NCI-H187 (cell line): ENCODE data around the gene SUGP1.

Source experiments
- DNase-seq, 2 experiments: peaks; one replicate each; lab custom pipeline; 2025; lab: John Stamatoyannopoulos, UW

The SUGP1 gene

DNA sequence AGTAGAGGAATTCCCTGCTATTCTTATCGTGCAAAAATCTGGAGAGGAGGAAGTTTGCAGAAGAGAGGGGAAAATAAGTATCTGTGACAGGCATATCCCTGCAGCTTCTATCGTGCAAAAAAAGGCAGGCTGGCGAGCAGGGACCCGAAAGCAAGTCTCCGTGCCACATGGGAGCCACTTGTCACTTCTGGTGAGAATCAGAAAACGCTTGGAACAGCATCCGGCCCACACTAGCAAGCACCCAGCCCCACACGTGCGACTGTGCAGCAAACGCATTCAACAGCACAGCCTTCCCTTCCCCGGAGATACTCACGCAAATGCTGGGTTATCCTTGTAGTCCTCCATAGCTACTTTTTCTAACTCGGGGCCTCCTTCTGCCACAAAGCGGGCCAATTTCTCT, 16.9 kb downstream of the SUGP1 start:
- no peak for DNase-seq

DNA sequence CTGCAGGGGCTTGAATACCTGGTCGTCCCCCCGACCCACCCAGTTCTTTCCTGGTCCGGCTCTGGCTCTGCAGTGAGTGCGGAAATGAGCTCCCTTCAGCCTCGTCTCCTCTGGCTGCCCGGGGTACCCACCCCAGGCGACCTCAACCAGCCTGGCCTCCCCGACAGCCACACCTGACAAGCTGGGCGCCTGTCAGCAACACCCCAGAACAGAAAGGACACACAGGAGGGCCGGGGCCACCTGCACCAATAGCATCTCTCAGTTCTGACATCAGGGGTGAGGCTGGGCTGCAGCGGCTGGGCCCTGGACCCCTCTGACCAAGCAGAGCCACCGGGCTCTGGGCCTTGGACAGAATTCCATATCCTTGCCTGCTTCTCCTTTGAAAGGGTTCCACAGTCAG, 19.7 kb downstream of the SUGP1 start:
- DNase-seq, result no peak

DNA sequence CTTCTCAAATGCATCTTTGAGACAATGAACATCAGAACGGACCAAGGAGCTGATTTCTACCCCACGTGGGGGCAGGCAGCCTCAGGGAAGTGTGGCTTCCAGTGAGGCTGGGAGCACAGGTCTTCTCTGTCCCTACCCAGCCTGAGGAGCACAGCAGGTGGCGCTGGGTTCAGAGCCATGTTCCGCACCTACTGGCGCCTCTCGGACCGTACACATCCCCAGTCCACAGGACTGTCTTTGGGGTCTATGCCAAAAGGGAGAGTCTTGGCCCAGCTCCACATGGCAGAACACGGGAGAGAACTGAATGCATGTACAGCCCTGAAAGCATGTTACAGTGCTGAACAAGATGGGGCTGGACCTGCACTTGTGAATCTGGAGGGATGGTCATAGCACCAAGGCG, 22.6 kb downstream of the SUGP1 start:
- DNase-seq, result no peak

DNA sequence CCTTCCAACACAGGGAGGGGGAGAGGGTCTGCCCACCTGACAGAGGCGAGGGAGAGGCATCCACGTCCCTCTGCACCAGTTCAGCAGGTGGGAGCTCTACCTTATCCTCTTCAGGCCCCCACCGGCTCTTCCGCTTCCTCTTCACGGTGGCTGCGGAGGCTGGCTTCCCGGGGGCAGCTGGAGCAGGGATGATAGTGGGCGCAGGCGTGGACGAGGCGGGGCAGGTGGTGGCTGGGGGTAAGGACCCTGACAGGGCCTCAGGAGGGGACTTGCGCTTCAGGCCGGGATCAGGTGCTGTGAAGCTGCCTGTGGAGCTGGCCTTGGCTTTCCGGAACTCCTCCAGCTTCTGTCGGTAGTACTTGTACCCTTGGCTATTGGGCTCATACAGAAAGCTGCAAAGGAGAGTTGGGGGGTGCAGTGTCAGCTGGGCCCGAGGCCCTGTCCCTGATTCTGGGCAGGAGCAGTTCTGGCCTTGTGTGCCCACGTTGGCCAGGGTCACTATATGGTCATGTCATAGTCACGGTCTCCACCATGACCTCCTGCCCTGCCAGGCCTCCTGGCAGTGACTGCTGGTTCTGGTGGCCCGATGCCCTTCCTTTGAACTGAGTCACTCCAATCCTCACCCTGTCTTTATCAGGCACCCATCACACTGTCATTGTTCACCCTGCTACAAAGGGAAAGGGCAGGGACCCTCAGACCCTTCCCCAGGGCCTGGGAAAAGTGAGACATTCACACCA, 23.2 kb downstream of the SUGP1 start:
- no peak for DNase-seq

DNA sequence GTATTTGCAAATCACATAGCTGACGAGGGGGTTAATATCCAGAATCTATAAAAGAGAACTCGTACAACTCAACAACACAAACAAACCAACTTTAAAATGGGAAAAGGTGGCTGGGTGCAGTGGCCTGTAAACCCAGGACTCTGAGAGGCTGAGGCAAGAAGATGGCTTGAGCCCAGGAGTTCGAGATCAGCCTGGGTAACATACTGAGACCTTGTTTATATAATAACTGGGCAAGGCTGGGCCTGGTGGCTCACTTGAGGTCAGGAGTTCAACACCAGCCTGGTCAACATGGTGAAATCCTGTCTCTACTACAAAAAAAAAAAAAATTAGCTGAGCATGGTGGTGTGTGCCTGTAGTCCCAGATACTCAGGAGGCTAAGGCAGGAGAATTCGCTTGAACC, 25.4 kb downstream of the SUGP1 start:
- no peak for DNase-seq

DNA sequence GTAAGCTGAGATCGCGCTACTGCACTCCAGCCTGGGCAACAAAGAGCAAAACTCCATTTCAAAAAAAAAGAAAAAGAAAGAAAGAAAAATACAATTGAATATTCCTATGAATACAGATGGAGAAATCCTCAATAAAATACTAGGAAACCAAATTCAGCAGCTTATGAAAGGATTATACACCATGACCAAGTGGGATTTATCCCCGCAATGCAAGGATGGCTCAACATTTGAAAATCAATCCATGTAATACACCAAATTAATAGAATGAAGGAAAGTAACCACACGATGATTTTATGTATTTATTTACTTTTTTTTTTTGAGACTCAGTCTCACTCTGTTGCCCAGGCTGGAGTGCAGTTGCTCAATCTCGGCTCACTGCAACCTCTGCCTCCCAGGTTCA, 27.7 kb downstream of the SUGP1 start:
- no peak for DNase-seq

DNA sequence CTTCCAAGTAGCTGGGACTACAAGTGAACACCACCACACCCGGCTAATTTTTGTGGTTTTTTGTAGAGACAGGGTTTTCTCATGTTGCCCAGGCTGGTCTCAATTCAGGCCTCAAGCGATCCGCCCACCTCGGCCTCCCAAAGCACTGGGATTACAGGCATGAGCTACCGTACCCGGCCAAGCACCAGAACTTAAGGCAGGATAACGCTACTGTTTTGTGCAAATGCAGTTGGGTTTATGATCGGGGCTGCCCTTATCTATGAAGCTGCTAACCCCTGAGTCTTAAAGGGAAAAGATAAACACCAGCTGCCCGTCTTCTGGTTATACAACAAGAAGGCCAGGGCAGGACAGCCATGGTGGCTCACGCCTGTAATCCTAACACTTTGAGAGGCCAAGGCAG, 34.6 kb downstream of the SUGP1 start:
- no peak for DNase-seq

DNA sequence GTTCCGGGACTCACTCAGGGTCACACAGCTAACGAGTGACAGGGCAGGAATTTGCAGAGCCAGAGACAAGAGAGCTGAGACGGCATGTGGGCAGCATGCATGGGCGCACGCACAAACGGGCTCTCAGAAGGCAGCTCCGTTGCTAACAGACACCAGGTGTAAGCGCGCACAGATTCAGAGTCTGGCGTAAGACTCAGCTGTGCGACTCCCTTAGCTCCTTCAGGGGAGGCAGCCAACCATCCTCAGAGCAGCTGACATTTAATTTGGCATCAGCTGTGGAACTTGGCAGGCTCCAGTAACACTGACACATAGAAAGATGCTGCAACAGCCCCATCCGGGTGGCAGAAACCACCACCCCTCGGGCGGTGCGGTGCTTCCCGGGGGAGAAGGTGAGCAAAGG, 39.7 kb downstream of the SUGP1 start:
- DNase-seq, result no peak

DNA sequence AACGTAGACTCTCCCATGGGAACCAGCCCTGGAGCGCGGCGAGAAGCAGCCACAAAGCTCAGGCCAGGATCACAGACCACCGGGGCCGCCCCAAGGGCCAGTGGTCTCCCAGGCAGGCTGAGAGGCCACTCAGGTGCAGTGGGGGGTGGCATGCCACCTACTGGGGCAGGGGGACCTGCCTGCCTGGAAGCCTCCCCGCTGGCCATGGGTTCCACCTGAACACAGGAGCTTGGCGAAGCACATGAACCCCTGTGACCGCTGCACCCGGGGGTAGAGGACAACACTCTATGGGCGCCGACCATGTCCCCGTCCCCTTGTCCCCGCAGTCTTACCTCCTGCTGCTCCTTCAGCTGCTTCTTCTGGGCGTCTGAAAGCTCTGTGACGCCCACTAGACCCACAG, 40.5 kb downstream of the SUGP1 start:
- DNase-seq, result no peak

DNA sequence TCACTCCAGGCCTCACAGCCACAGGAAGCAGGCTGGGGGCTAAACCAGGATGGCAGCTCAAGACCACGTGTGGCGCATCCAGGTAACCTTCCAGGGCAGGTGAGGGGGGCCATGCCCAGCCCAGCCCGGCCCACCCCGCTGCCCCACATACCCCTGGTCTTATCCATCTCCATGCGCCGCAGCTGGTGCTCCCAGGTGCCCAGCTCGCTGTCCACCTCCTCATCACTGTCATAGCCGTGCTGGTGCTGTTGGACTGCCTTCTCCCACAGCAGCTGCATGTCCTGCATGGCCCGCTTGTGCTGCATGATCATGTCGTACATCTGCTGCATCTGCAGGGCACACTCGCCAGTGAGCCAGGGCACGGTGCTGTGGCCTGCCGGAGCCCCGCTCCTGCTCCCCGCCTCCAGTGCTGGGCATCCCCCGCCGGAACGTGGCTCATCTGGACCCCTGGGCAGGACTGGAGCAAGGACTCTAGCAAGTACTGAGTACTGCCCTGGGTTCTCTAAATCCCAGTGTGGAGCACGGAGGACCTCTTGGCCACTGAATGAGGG, 41.2 kb downstream of the SUGP1 start:
- no peak for DNase-seq

DNA sequence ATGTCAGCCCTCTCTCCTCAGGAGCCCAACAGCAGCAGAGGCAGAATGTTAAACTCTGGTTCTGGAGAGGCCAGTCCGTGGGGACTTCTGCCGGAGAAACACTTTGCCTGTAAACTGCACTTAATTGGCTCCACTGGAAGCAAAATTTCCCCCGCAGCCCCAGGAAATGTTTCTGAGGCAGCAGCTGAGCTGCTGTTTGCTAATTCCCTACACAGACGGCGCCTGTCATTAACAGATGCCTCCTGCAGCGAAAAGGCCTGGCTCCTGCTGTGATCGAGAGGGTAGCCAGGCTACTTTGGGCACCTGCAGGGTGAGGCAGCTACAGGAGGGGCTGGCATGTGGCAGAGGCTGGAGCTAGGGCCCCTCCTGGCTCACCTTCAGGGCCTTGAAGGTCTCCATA, 42.0 kb downstream of the SUGP1 start:
- DNase-seq, result no peak

DNA sequence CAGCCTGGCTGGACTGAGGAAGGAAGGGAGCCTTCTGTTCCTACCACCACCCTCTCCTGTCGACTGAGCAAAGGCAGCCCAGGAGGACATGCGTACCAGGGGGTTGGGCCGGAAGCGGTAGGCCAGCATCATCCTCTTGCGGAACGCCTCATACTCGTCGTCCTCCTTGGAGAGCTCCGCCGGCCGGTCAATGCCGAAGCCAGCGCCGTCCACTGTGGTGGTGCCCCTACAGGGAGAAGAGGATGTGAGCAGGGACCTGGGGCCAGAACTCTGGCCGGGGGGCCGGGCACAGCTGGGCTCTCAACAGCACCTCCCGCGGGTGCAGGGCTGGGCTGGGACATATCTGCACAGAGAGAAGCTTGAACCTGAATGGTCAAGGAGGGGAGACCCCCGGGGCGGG, 43.5 kb downstream of the SUGP1 start:
- DNase-seq, result no peak

DNA sequence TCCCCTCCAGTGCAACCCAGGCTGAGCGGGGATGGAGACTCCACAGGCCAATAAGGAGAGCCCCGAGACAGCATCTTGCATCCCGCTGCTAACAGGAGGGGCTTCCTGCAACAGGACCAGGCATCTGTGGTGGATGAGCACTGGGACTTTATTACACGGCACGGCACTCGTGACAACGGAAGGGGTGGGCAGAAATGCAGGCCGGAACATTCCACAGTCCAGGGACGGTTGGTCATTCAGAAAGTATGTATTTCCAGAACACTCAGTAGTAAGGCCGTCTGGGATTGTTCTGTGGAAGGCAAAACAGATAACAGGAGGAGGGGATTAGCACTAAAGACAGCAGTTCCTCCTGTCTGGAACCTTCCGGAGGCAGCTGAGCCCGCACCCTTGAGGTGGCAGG, 43.9 kb downstream of the SUGP1 start:
- no peak for DNase-seq

DNA sequence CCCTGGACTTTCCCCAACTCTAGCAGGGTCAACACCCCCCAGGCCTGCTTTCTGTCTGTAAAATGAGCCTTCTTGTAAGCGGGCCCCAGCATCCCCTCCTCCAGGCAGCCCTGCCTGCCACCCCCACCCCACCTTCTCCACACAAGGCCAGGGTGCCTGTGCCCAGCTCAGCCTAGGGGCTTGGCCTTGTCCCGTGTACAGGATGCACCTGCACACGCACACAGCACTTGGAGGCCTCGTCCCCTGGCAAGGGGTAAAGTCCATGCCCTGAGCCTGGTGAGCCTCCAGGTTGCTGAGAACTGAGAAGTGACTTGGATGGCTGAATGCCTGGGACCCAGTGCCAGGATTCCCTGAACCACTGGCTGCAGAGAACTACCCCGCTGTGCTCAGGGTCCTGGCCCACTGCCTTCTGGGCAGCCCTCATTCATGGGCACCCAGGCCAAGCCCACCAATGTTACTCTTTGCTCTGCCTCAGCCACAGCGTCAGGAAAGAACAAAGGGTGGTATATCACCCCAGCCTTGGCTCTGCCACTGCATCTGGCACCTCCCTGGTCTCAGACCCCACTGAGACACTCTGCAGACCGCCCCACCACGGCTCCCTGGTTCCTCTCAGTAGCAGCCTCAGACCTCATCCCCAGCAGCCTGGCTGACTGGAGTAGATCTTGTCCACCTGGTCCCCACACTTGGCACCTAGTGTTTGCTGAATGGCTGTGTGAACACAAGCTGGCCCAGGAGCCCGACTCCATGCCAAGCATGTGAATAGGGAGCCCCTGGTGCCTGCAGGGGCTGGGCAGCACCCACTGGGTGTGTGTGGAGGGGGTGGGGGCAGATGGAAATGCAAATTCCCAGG, 45.4 kb downstream of the SUGP1 start:
- no peak for DNase-seq

DNA sequence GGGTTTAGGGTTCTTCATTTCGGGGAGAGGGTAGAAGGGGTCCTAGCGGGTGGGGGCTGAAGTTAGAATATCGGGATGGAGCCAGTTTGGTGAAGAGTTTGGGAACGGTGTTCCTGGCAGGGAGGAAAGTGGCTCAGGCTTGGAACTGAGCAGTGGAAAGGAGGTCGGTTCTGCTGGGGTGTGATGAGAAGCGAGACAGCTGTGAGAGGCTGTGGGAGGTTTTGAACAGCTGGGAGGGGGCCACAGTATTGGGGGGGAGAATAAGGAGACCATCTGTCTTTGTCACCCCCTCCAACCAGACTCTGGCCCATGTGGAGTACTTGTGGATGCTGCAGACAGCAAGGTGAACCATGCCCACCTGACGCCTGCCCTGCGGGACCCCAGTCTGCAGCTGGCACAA, 46.2 kb downstream of the SUGP1 start:
- DNase-seq, result no peak

DNA sequence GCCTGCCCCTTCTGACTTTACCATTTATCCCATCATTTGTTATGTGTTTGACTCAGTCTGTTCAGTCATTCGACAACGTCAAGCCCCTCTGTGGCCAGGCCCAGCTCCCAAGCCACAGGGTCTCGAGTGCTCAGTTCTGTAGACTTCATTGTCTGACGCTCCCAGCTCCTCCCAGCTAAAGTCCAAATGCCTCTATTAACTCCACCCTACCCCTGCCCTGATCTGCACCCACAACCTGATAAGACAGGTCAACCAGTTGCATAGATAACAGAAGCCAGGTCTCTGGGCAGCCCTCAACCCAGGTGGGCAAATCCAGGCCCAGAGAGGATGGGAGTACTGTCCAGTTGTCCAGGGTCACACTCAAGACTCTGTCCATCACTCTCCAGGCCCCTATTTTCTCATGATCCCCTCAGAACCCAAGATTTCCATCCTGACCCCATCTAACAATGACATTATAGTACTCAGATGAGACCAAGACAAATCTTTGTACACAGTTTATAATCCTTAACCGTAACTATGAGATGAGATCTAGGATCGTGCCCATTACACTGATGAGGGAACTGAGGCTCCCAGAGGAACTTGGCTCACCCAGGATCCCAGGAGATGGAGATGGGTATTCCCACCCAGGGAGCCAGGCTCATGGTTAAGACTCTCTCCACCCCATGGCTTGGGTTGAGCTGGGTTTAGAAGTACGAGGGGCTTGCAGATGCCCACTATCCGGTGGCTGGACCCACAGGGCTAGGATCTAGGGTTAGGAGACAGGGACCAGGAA, 48.3 kb downstream of the SUGP1 start:
- DNase-seq, result no peak

DNA sequence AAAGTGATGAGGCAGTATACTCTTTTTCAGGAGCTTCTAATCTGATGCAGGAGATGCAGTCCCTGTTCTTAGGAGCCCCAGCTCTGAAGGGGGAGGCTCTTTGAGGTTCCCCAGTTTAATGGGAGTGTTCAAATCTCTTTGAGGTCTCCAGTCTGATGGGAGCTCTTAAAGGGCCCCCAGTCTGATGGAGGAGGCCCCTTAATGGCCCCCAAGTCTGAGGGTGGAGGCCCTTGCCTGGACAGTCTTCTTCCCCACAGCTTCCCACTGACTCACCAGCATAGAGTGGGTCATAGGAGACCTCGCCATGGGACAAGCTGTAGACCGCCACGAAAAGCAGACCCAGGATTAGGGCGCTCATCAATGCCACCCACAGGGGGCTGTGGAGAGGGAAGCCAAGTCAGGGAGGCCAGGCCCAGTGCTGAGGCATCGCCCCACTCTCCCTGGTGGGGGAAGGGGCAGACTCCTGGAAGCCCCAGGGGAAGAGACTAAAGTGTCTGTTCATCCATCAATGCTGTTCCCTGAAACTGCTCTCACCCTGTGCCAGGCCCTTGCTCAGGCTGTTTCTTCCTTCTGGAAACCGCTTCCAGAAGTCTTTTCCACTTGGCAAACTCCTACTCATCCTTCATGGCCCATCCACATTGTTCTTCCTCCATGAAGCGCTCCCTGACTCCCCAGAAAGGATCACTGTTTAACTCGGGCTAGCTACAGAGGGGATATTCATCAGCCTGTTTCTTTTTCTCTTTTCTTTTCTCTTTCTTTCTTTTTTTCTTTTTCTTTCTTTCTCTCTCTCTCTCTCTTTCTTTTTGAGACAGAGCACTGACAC, 49.3 kb downstream of the SUGP1 start:
- DNase-seq, result no peak

DNA sequence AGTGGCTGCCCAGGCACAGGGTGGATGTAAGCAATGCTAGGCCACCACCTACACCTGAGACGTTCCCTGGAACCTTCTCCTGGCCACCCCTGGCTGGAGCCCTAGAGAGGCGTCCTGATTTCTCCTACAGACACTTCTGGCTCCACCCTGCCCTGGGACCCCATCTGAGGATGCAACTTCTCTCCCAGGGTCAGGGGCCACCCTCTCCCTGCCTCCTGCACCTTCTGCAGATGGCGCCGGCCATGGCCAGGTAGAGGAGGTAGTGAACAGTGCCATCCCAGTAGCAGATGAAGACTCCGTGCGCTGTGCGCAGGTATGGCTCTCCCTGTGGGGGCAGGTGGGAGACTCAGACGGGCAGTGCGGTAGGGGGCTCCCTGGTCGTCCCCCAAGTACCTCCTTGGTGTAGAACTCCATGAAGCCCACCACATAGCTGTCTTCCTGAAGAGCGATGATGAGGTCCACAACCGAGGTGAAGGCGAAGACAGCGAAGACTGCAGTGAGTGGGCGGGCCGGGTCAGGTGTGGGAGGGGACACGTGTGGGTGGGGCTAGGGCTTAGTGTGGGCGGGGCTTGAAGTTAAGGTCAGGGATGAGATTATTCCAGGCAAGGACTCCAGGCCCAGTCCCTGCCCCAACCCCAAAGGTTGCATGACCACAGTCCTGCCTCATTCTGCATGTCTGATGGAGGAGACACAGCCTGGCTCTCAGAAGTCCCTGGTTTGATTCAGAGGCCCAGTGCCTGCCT, 50.2 kb downstream of the SUGP1 start:
- no peak for DNase-seq

DNA sequence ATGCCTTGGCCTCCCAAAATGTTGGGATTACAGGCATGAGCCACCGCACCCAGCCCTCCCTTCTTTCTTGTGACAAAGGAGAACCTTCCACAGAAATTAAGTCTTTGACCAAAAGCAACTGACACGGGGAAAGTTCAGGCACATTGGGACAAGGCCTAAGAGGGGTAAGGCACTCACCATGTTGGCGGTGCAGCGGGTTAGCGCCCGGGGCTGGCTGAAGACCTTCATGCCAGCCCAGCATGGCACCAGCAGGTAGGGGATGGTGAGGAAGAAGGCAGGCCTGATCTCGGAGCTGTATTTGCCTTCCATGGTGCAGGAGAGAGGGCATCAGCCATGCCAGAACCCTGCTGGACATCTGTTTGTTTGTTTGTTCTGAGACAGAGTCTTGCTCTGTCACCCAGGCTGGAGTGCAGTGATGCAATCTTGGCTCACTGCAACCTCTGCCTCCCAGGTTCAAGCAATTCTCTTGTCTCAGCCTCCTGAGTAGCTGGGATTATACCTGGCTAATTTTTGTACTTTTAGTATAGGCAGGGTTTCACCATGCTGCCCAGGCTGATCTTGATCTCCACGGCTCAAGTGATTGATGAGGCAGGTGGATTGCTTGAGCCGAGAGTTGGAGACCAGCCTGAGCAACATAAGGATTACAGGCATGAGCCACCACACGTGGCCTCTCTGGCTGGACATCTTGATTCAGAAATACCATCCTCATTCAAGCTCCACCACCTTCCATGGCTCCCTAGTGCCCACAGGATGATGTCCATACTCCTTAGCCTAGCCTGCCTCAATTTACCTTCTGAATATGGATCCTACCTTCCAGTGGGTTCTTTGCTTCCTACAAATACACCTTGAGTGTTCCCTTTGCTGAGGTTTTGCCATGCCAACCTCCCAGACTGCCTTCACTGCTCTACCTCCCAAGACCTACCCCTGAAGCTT, 51.6 kb downstream of the SUGP1 start:
- no peak for DNase-seq

DNA sequence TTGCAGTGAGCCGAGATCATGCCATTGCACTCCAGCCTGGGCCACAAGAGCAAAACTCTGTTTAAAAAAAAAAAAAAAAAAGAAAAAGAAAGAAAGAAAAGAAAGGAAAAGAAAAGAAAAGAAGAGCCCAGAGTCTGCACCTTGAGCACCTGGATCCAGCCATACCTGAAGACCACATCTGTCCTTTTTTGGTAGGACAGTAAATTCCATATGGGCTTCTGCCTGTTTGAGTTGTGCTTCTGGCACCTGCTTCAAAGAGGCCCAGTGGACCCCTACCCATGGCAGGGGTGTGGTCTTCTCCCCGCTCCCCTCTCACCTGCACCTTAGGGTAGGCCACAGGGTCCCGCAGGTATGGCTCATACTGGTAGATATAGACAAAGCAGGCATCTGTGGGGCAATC, 53.0 kb downstream of the SUGP1 start:
- DNase-seq, result no peak
